Peyer's patch (tissue), 4 donors: ENCODE measurements around the gene RSPH9. TPM values are rescaled to one million over a fixed set of nuclear protein-coding genes. Genes with fewer than 3 reads are reported as not detected.

Experiments used
- DNase-seq, 3 donors: peaks; one replicate each; pipeline ENCODE4 v3.0.0-alpha.2; 2017 to 2019
- H3K27ac ChIP-seq, 4 donors: fragments of 200-600 bp; sonication (generic); one replicate each; pipeline ENCODE4 v1.5.1; 2016 to 2019
- H3K27me3 ChIP-seq, 2 donors: fragments of 200-600 bp; sonication (generic); one replicate each; pipeline ENCODE4 v1.5.1; 2019
- H3K36me3 ChIP-seq, 3 donors: fragments of 200-600 bp; sonication (generic); one replicate each; pipeline ENCODE4 v1.5.1; 2016 to 2019
- H3K4me1 ChIP-seq, 4 donors: fragments of 200-600 bp; sonication (generic); one replicate each; pipeline ENCODE4 v1.5.1; 2016 to 2019
- H3K4me3 ChIP-seq, 4 donors: fragments of 200-600 bp; sonication (generic); 1 replicate in 3 of 4; 2 replicates in 1 of 4; pipeline ENCODE4 v1.5.1; 2016 to 2019; ENCODE audit warnings: mild to moderate bottlenecking in 1 of 4
- H3K9me3 ChIP-seq, 4 donors: fragments of 200-600 bp; sonication (generic); one replicate each; pipeline ENCODE4 v1.5.1; 2016 to 2019; ENCODE audit warnings: mild to moderate bottlenecking in 1 of 4
- POLR2A ChIP-seq, 2 donors: fragments of 450-650 bp; IDR thresholded peaks; one replicate each; pipeline ENCODE4 v1.5.1; 2017; ENCODE audit warnings: antibody characterized with exemption in 2 of 2, mild to moderate bottlenecking in 2 of 2, moderate library complexity in 2 of 2
- total RNA-seq, 4 donors: library from RNA; depleted of rRNA; stranded (reverse); fragments of >200 nt; gene quantifications; one replicate each; pipeline ENCODE4 v1.1.0, GENCODE V29; 2016
- TF ChIP-seq, protein P1 (sequence below), 6 experiments: fragments of 450-650 bp in 4 of 6; fragments of 200-600 bp in 2 of 6; sonication (generic) in 1 of 6; IDR thresholded peaks; one replicate each; pipeline ENCODE4 v1.5.1; 2017 to 2019; ENCODE audit warnings: antibody characterized with exemption in 6 of 6, mild to moderate bottlenecking in 3 of 6, moderate library complexity in 1 of 6

Gene RSPH9
- total RNA-seq, 4 donors from 2014 or later: 1.7 TPM; not detected in 3

DNA sequence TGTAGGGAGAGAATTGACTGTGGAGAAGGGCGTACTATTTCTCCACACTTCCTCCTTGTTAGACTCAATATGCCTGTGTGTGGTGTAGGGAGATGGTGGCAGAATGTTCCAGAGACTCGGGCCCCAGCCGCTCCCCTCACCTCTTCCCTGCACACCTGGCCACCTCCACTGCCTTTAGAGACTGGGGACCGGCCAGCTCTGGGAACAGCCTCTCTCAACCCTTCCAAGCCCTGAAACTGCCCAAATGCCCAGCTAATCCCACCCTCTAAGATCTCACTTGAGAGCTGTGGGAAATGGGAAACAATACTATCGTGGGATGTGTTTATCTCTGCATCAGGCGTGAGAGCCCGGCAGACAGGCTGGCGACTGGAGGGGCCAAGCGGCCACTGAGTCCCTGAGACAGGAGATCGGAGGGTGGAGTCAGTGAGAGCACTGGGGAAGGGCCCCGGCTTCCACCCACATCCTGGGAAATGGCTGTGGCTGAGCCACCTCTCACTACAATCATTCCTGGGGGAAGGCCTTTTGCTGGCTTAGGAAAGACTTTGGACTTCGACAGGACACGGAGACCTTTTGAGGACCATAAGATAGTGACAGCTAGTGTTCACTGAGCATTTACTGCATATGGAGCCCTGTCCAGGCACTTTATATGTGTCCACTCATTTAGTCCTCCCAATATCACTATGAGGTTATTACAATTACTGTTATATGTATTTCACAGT is 73.7 kb downstream of the RSPH9 start:
- Histone ChIP-seq H3K4me3 (no peak overlapping the region), H3K27me3 (no peaks in the 10 kb centered on the region), H3K4me1 (peaks cover 0 to 5% (median 0%) of the 10 kb centered on the region in 4 donors), H3K27ac (no peak overlapping the region), H3K36me3 (no peaks in the 10 kb centered on the region), H3K9me3 (no peaks in the 10 kb centered on the region)
- TF ChIP-seq, protein P1, sequence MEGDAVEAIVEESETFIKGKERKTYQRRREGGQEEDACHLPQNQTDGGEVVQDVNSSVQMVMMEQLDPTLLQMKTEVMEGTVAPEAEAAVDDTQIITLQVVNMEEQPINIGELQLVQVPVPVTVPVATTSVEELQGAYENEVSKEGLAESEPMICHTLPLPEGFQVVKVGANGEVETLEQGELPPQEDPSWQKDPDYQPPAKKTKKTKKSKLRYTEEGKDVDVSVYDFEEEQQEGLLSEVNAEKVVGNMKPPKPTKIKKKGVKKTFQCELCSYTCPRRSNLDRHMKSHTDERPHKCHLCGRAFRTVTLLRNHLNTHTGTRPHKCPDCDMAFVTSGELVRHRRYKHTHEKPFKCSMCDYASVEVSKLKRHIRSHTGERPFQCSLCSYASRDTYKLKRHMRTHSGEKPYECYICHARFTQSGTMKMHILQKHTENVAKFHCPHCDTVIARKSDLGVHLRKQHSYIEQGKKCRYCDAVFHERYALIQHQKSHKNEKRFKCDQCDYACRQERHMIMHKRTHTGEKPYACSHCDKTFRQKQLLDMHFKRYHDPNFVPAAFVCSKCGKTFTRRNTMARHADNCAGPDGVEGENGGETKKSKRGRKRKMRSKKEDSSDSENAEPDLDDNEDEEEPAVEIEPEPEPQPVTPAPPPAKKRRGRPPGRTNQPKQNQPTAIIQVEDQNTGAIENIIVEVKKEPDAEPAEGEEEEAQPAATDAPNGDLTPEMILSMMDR (IDR thresholded peaks at IDR 0.05): no peak
- no peak for TF ChIP-seq POLR2A (IDR thresholded peaks at IDR 0.05)
- no peak for DNase-seq

DNA sequence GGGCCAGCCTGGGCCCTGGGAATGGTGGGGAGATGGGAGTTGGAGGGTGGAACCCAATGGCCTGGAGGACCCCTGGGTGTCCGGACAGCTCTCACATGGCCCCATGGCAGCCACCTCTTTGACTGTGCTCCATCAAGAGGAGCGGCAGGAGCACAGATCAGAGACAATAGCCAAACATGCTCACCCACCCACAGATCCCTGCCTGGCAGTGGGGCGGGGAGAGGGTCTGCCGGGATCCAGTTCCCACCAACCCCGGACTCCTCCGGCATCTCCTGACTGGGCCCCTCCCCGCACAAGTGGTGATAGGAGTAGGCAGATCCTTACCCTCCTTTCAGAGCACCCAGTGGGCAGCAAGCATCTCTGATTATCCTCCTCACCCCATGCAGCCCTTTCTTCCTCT is 74.7 kb downstream of the RSPH9 start:
- Histone ChIP-seq H3K27me3 (no peaks in the 10 kb centered on the region), H3K9me3 (no peaks in the 10 kb centered on the region), H3K36me3 (no peaks in the 10 kb centered on the region), H3K4me3 (no peak overlapping the region), H3K4me1 (peaks cover 0 to 5% (median 2%) of the 10 kb centered on the region in 4 donors), H3K27ac (no peak overlapping the region)
- TF ChIP-seq, protein P1 (IDR thresholded peaks at IDR 0.05): no peak
- TF ChIP-seq POLR2A (IDR thresholded peaks at IDR 0.05): no peak
- DNase-seq: no peak

DNA sequence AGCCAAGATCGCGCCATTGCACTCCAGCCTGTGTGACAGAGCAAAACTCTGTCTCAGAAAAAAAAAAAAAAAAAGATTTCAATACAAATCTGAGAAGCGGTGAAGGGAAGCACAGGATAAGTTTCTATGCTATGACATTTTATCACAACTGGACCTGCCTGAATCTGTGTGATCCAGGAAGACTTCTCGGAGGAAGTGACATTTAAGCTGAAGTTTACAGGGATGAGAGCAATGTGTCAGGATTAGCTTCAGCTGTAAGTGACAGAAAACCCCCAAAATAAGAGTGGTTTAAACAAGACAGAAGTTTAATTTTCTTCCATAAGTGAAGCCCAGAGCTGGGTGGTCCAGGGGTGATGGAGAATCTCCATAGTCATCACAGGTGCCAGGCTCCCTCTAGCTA is 76.2 kb downstream of the RSPH9 start:
- TF ChIP-seq, protein P1 (IDR thresholded peaks at IDR 0.05): no peak
- H3K4me3 ChIP-seq: no peak overlapping the region
- H3K27me3 ChIP-seq: no peaks in the 10 kb centered on the region
- DNase-seq: no peak
- H3K9me3 ChIP-seq: no peaks in the 10 kb centered on the region
- H3K4me1 ChIP-seq: peaks cover 3 to 18% (median 8%) of the 10 kb centered on the region in 4 donors
- H3K36me3 ChIP-seq: no peaks in the 10 kb centered on the region
- H3K27ac ChIP-seq: no peak overlapping the region

Other genes with a start within 250 kb of the RSPH9 start
- gene ABCC10, start 217.5 kb upstream of the RSPH9 start, total RNA-seq: 10 to 100 TPM; 30.3 to 75.2 (median 48.2) TPM
- gene DLK2, start 189.5 kb upstream of the RSPH9 start, total RNA-seq: not detected
- 10 to 100 TPM; 21.4 to 58.6 (median 45.7) TPM for gene TJAP1, start 167.5 kb upstream of the RSPH9 start, total RNA-seq
- gene LRRC73, start 134.7 kb upstream of the RSPH9 start, total RNA-seq: 1 to 10 TPM in 1 of 4 donors, not detected in 3; 3.3 TPM
- 100 to 1,000 TPM in 2 of 4 donors, 10 to 100 TPM in 2; 78.3 to 165 (median 108) TPM for gene YIPF3, start 128.1 kb upstream of the RSPH9 start, total RNA-seq
- 10 to 100 TPM in 3 of 4 donors, 1 to 10 TPM in 1; 8.6 to 29.7 (median 16.5) TPM for gene POLR1C, start 127.9 kb upstream of the RSPH9 start, total RNA-seq
- gene XPO5, start 69.0 kb upstream of the RSPH9 start, total RNA-seq: 10 to 100 TPM; 17.3 to 55.3 (median 27.8) TPM
- 10 to 100 TPM in 2 of 4 donors, 1 to 10 TPM in 2; 7.1 to 12.6 (median 10.2) TPM for gene POLH, start 68.9 kb upstream of the RSPH9 start, total RNA-seq
- 100 to 1,000 TPM in 1 of 4 donors, 10 to 100 TPM in 3; 73.4 to 118 (median 88.4) TPM for gene GTPBP2, start 15.8 kb upstream of the RSPH9 start, total RNA-seq
- gene MAD2L1BP, start 9.2 kb upstream of the RSPH9 start, total RNA-seq: 10 to 100 TPM; 32.2 to 72.0 (median 58.0) TPM
- 10 to 100 TPM; 41.1 to 64.4 (median 52.4) TPM for gene MRPS18A, start 42.8 kb downstream of the RSPH9 start, total RNA-seq
- 100 to 1,000 TPM; 202 to 663 (median 418) TPM for gene VEGFA, start 125.2 kb downstream of the RSPH9 start, total RNA-seq